ENCODE measurements around the gene HSD17B3. TPM values are rescaled to one million over a fixed set of nuclear protein-coding genes. Genes with fewer than 3 reads are reported as not detected.

The HSD17B3 gene
- total RNA-seq, 3 donors from 2014 or later, result 1.4 to 1.9 (median 1.6) TPM

- Histone ChIP-seq H3K4me1 (ENCODE audit: low read depth) (no peaks in the 10 kb centered on the region), H3K36me3 (ENCODE audit: low read depth) (no peaks in the 10 kb centered on the region), H3K9me3 (no peaks in the 10 kb centered on the region), H3K4me3 (no peak overlapping the region)
- intact Hi-C loops (cut with DNase I, micrococcal nuclease), result no loop called here
- ATAC-seq (no peak), DNase-seq (no peak)
- TF ChIP-seq, protein P1, sequence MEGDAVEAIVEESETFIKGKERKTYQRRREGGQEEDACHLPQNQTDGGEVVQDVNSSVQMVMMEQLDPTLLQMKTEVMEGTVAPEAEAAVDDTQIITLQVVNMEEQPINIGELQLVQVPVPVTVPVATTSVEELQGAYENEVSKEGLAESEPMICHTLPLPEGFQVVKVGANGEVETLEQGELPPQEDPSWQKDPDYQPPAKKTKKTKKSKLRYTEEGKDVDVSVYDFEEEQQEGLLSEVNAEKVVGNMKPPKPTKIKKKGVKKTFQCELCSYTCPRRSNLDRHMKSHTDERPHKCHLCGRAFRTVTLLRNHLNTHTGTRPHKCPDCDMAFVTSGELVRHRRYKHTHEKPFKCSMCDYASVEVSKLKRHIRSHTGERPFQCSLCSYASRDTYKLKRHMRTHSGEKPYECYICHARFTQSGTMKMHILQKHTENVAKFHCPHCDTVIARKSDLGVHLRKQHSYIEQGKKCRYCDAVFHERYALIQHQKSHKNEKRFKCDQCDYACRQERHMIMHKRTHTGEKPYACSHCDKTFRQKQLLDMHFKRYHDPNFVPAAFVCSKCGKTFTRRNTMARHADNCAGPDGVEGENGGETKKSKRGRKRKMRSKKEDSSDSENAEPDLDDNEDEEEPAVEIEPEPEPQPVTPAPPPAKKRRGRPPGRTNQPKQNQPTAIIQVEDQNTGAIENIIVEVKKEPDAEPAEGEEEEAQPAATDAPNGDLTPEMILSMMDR (IDR thresholded peaks at IDR 0.05), result no peak
Observed at GRCh38 chr9:96304230-96304629, 2.3 kb upstream of the HSD17B3 start.

DNA sequence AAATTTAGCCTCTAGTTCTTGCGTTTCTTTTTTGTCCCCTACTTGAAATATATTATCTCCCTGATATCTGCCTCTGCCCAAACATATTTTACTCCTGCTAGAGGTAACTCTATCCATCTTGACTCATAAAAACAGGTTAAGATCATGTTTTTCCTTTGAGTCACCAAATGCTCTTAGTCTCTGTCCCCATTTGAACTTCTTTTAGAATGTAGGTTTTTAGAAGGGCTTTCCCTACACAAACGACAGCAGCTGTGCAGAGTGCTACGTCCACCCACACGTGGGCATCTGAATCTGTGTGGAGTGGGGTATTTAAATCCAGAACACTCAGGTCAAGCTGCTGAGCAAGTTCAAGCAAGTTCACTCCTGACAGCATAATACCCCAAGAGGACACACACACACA, 2.2 kb downstream of the HSD17B3 start:
- intact Hi-C loops (cut with DNase I, micrococcal nuclease), result no loop called here
- no peaks in the 10 kb centered on the region for H3K4me1 ChIP-seq (ENCODE audit: low read depth)
- DNase-seq (no peak), ATAC-seq (no peak)
- no peaks in the 10 kb centered on the region for H3K36me3 ChIP-seq (ENCODE audit: low read depth)
- TF ChIP-seq, protein P1 (IDR thresholded peaks at IDR 0.05), result no peak
- no peak overlapping the region for H3K4me3 ChIP-seq
- H3K9me3 ChIP-seq, result no peaks in the 10 kb centered on the region

DNA sequence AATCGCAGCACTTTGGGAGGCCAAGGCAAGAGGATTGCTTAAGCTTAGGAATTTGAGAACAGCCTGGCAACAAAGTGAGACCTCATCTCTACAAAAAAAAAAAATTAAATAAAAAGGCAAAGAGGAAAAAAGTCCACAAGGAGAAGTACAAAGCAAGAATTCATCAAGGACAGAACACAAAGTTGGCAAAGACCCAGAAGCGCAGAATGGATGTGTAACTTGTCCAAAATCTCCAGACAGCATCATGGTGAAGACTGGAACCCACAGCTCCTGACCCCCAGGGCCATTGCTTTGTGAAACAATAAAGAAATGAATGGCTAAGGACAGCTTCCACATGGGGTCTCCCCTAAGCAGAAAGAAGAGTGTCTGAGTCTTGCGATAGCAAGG, 7.8 kb downstream of the HSD17B3 start:
- no peak for ATAC-seq
- Histone ChIP-seq H3K4me1 (ENCODE audit: low read depth) (no peaks in the 10 kb centered on the region), H3K4me3 (no peak overlapping the region), H3K36me3 (ENCODE audit: low read depth) (no peaks in the 10 kb centered on the region), H3K9me3 (no peaks in the 10 kb centered on the region)
- intact Hi-C loops (cut with DNase I, micrococcal nuclease), result no loop called here
- TF ChIP-seq, protein P1 (IDR thresholded peaks at IDR 0.05), result no peak
- no peak for DNase-seq

GRCh38 chr9:96293498-96294158, 8.3 kb downstream of the HSD17B3 start:
- Histone ChIP-seq H3K4me1 (ENCODE audit: low read depth) (no peaks in the 10 kb centered on the region), H3K36me3 (ENCODE audit: low read depth) (no peaks in the 10 kb centered on the region), H3K9me3 (no peaks in the 10 kb centered on the region), H3K4me3 (no peak overlapping the region)
- TF ChIP-seq, protein P1 (IDR thresholded peaks at IDR 0.05), result no peak
- ATAC-seq, result no peak
- DNase-seq, result no peak
- intact Hi-C loops (cut with DNase I, micrococcal nuclease), result no loop called here

- TF ChIP-seq, protein P1 (IDR thresholded peaks at IDR 0.05), result no peak
- Histone ChIP-seq H3K9me3 (no peaks in the 10 kb centered on the region), H3K36me3 (ENCODE audit: low read depth) (no peaks in the 10 kb centered on the region), H3K4me3 (no peak overlapping the region), H3K4me1 (ENCODE audit: low read depth) (no peaks in the 10 kb centered on the region)
- no peak for ATAC-seq
- intact Hi-C loops (cut with DNase I, micrococcal nuclease), result no loop called here
- DNase-seq, result no peak
Observed at GRCh38 chr9:96289392-96289791, 12.6 kb downstream of the HSD17B3 start.

GRCh38 chr9:96281641-96282040, 20.3 kb downstream of the HSD17B3 start:
- no peaks in the 10 kb centered on the region for H3K9me3 ChIP-seq
- no peaks in the 10 kb centered on the region for H3K36me3 ChIP-seq (ENCODE audit: low read depth)
- ATAC-seq (no peak), DNase-seq (no peak)
- no peaks in the 10 kb centered on the region for H3K4me1 ChIP-seq (ENCODE audit: low read depth)
- no peak overlapping the region for H3K4me3 ChIP-seq
- intact Hi-C loops (cut with DNase I, micrococcal nuclease), result no loop called here
- TF ChIP-seq, protein P1 (IDR thresholded peaks at IDR 0.05), result no peak
